ENCODE data around the gene HOMER2. TPM values are rescaled to one million over a fixed set of nuclear protein-coding genes. Genes with fewer than 3 reads are reported as not detected.
"Not testable (repeated sequence)": the region's sequence is repeated elsewhere in the genome, so short reads cannot be mapped to it uniquely, and the experiment has no call there.

Gene HOMER2
- total RNA-seq, 1 experiment from 2014 or later, result 14.2 TPM

DNA sequence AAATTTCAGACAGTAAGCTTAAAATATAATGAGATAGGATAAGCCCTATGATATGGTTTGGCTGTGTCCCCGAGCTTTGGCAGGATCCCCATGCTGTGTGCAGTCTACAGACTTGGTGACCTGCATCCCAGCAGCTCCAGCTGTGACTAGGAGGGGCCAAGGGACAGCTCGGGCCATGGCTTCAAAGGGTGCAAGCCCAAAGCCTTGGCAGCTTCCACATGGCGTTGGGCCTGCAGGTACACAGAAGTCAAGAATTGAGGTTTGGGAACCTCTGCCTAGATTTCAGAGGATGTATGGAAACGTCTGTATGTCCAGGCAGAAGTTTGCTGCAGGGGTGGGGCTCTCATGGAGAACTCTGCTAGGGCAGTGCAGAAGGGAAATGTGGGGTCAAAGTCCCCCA is 86.9 kb downstream of the HOMER2 start:
- not testable (repeated sequence) for H3K23ac ChIP-seq (ENCODE audit: insufficient read length, low read depth, low read length); H4K8ac ChIP-seq (replicated peaks; ENCODE audit: insufficient read length, low read depth, low read length)

More for the DNA sequence above, 86.9 kb downstream of the HOMER2 start:
- not testable (repeated sequence) for H3K9ac ChIP-seq (ENCODE audit: extremely low read depth, insufficient read length, low read length); H3K18ac ChIP-seq (ENCODE audit: insufficient read length, low read depth, low read length); H2BK20ac ChIP-seq (ENCODE audit: low read depth, low read length, poor library complexity, severe bottlenecking); H3K4ac ChIP-seq (ENCODE audit: low read depth, low read length); H3K9me3 Mint-ChIP-seq; H3K56ac ChIP-seq (ENCODE audit: insufficient read length, low read depth, low read length); H2AK5ac ChIP-seq (ENCODE audit: insufficient read length, low read length); H3K27me3 Mint-ChIP-seq (ENCODE audit: low read depth); H3K79me1 ChIP-seq (ENCODE audit: insufficient read depth, low read depth, low read length, poor library complexity, severe bottlenecking); H3K14ac ChIP-seq (ENCODE audit: insufficient read depth, low read length); H3K23me2 ChIP-seq (ENCODE audit: insufficient read length, low read depth, low read length, poor library complexity, severe bottlenecking); H2AFZ ChIP-seq (ENCODE audit: low read length); H3T11ph ChIP-seq (ENCODE audit: low read length); H3K4me1 ChIP-seq (ENCODE audit: insufficient read depth, low read length); H4K91ac ChIP-seq (ENCODE audit: insufficient read length, low read depth, low read length); H2BK5ac ChIP-seq (ENCODE audit: insufficient read length, low read length); H3K27me3 ChIP-seq (ENCODE audit: insufficient read depth, low read length); H4K5ac ChIP-seq (ENCODE audit: insufficient read length, low read depth, low read length); H2BK12ac ChIP-seq (ENCODE audit: insufficient read length, low read depth, low read length); H3K4me3 Mint-ChIP-seq; H3K27ac ChIP-seq (ENCODE audit: insufficient read length, low read depth, low read length); H3K36me3 Mint-ChIP-seq (ENCODE audit: insufficient read depth in 1 of 3, low read depth in 3 of 3); H3K27ac Mint-ChIP-seq; H3K4me2 ChIP-seq (ENCODE audit: insufficient read depth, insufficient read length, low read length); H2BK15ac ChIP-seq (ENCODE audit: low read depth, low read length); H3K9me3 ChIP-seq (ENCODE audit: control insufficient read depth, low read depth, low read length); H3K79me2 ChIP-seq (ENCODE audit: insufficient read depth, low read length); H2BK120ac ChIP-seq (ENCODE audit: low read depth, low read length, poor library complexity, severe bottlenecking); H4K20me1 ChIP-seq (ENCODE audit: control insufficient read depth, insufficient read depth, insufficient read length)
- DNase-seq, result peak; percentile 12
- WGBS (ENCODE audit: extremely low coverage, insufficient read length, low lambda C conversion rate), result no CpG with 5 or more reads among the region's 4 CpGs
- peaks cover 12 to 17% of the 10 kb centered on the region in 2 experiments for H3K4me1 Mint-ChIP-seq

All from H9 (cell line).